ENCODE results near the gene MLLT1.

- TF ChIP-seq EZH2phosphoT487 (IDR thresholded peaks at IDR 0.05; ENCODE audit: insufficient read depth, low read depth) = no peak
- TF ChIP-seq EZH2 (IDR thresholded peaks at IDR 0.05; ENCODE audit: insufficient read depth, poor library complexity, severe bottlenecking) = no peak
Measured at GRCh38 chr19:6253954-6254733, 25.6 kb downstream of the MLLT1 start.

All from GM23248 (cell line).